Measurements from ENCODE around the gene TPT1. TPM values are rescaled to one million over a fixed set of nuclear protein-coding genes. Genes with fewer than 3 reads are reported as not detected.
"Not testable (repeated sequence)": the region's sequence is repeated elsewhere in the genome, so short reads cannot be mapped to it uniquely, and the experiment has no call there.

Gene TPT1
- total RNA-seq, 6 experiments from 2014 or later = 2,421 to 2,688 (median 2,563) TPM

DNA sequence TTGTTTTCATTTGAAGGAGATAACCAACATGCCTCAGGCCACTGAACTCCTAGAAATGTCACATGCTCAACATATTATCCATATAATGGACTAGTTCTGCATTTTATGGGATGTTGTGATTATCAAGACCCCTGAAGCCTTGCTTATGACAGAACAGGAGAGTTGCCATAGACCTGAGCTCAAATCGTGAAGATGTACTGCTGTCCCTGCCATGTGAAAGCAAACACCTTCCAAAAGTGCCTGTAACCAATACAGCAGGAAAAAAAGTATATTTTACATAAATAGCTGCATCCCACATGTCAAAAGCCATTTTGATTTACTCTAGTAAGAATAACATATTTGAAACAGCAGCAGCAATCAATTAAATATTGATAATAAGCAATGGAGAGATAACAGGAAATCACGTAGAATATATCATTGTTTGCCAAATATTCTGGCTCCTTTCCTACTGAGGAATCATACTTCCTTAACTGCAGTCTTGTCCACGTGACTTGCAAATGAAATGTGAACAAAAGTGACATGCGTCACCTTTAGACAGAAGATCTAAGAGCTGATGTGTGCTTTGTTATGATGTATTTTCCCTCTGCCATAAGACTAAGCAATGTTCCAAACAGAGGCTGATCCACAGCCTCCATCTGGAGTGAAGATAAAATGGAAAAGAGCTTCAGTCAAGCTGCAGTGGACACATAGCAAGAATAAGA, 43.6 kb upstream of the TPT1 start:
- Mint-ChIP-seq H3K36me3 (ENCODE audit: low read depth) (peaks cover 8% of the 10 kb centered on the region), H3K9me3 (no peaks in the 10 kb centered on the region), H3K4me3 (no peak overlapping the region), H3K27me3 (ENCODE audit: insufficient read depth) (no peaks in the 10 kb centered on the region), H3K27ac (no peak overlapping the region), H3K4me1 (ENCODE audit: low read depth) (no peaks in the 10 kb centered on the region)
- DNase-seq = no peak
- TF ChIP-seq, protein P1, sequence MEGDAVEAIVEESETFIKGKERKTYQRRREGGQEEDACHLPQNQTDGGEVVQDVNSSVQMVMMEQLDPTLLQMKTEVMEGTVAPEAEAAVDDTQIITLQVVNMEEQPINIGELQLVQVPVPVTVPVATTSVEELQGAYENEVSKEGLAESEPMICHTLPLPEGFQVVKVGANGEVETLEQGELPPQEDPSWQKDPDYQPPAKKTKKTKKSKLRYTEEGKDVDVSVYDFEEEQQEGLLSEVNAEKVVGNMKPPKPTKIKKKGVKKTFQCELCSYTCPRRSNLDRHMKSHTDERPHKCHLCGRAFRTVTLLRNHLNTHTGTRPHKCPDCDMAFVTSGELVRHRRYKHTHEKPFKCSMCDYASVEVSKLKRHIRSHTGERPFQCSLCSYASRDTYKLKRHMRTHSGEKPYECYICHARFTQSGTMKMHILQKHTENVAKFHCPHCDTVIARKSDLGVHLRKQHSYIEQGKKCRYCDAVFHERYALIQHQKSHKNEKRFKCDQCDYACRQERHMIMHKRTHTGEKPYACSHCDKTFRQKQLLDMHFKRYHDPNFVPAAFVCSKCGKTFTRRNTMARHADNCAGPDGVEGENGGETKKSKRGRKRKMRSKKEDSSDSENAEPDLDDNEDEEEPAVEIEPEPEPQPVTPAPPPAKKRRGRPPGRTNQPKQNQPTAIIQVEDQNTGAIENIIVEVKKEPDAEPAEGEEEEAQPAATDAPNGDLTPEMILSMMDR (IDR thresholded peaks at IDR 0.05) = no peak

DNA sequence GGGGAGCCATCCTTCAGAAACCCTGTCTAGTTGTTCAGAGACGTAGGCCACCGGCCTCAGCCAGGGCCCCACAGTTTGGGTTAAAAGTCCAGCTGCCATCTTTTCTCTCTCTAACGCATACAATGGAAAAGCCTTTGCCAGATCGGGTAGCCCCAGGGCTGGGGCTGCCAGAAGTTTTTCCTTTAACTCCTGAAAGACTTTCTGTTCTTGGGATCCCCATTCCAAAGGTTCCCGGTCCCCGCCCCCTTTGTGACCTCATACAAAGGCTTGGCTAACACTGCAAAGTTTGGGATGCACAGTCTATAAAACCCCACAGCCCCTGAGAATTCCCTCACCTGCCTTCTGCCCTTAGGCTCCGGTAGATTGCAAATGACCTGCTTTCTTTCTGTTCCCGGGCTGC, 41.8 kb upstream of the TPT1 start:
- not testable (repeated sequence) for H3K4me1 Mint-ChIP-seq (ENCODE audit: low read depth); H3K36me3 Mint-ChIP-seq (ENCODE audit: low read depth); H3K27me3 Mint-ChIP-seq (ENCODE audit: insufficient read depth); H3K4me3 Mint-ChIP-seq; DNase-seq; H3K9me3 Mint-ChIP-seq; H3K27ac Mint-ChIP-seq

DNA sequence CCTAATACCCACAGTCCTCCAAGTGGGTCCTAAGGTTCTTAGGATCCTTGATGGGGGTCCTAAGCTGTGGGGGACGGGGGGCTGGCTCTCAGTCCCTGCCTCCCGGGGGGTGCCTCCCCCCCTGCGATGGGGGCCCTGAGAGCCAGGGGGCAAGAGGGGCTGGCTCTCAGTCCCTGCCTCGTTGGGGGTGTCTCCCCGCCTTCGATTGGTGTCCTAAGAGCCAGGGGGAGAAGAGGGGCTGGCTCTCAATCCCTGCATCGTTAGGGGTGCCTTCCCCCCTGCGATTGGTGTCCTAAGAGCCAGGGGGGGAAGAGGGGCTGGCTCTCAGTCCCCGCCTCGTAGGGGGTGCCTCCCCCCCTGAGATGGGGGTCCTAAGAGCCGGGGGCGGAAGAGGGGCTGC, 40.2 kb upstream of the TPT1 start:
- Mint-ChIP-seq H3K27ac (no peak overlapping the region), H3K4me1 (ENCODE audit: low read depth) (no peaks in the 10 kb centered on the region), H3K9me3 (no peaks in the 10 kb centered on the region), H3K36me3 (ENCODE audit: low read depth) (no peaks in the 10 kb centered on the region), H3K27me3 (ENCODE audit: insufficient read depth) (no peaks in the 10 kb centered on the region), H3K4me3 (no peak overlapping the region)
- TF ChIP-seq, protein P1 (IDR thresholded peaks at IDR 0.05) = no peak
- no peak for DNase-seq

DNA sequence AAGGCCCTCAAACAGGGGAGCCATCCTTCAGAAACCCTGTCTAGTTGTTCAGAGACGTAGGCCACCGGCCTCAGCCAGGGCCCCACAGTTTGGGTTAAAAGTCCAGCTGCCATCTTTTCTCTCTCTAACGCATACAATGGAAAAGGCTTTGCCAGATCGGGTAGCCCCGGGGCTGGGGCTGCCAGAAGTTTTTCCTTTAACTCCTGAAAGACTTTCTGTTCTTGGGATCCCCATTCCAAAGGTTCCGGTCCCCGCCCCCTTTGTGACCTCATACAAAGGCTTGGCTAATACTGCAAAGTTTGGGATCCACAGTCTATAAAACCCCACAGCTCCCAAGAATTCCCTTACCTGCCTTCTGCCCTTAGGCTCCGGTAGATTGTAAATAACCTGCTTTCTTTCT, 39.7 kb upstream of the TPT1 start:
- H3K9me3 Mint-ChIP-seq; DNase-seq; H3K4me1 Mint-ChIP-seq (ENCODE audit: low read depth); H3K27ac Mint-ChIP-seq; H3K27me3 Mint-ChIP-seq (ENCODE audit: insufficient read depth); H3K4me3 Mint-ChIP-seq; H3K36me3 Mint-ChIP-seq (ENCODE audit: low read depth): not testable (repeated sequence)

DNA sequence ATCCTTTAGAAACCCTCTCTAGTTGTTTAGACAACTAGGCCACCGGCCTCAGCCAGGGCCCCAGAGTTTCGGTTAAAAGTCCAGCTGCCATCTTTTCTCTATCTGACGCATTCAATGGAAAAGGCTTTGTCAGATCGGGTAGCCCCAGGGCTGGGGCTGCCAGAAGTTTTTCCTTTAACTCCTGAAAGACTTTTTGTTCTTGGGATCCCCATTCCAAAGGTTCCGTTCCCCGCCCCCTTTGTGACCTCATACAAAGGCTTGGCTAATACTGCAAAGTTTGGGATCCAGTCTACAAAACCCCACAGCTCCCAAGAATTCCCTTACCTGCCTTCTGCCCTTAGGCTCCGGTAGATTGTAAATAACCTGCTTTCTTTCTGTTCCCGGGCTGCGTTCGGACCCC, 38.5 kb upstream of the TPT1 start:
- H3K4me3 Mint-ChIP-seq; H3K27ac Mint-ChIP-seq; H3K27me3 Mint-ChIP-seq (ENCODE audit: insufficient read depth); H3K4me1 Mint-ChIP-seq (ENCODE audit: low read depth); DNase-seq; H3K36me3 Mint-ChIP-seq (ENCODE audit: low read depth); H3K9me3 Mint-ChIP-seq: not testable (repeated sequence)

DNA sequence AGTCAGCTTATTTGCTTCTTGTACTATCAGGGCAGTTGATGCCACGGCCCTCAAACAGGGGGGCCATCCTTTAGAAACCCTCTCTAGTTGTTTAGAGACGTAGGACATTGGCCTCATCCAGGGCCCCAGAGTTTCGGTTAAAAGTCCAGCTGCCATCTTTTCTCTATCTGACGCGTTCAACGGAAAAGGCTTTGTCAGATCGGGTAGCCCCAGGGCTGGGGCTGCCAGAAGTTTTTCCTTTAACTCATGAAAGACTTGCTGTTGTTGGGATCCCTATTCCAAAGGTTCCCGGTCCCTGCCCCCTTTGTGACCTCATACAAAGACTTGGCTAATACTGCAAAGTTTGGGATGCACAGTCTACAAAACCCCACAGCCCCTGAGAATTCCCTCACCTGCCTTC, 37.8 kb upstream of the TPT1 start:
- H3K4me1 Mint-ChIP-seq (ENCODE audit: low read depth) = peaks cover 12% of the 10 kb centered on the region
- not testable (repeated sequence) for H3K9me3 Mint-ChIP-seq; H3K36me3 Mint-ChIP-seq (ENCODE audit: low read depth); H3K4me3 Mint-ChIP-seq; DNase-seq; H3K27ac Mint-ChIP-seq; H3K27me3 Mint-ChIP-seq (ENCODE audit: insufficient read depth)

DNA sequence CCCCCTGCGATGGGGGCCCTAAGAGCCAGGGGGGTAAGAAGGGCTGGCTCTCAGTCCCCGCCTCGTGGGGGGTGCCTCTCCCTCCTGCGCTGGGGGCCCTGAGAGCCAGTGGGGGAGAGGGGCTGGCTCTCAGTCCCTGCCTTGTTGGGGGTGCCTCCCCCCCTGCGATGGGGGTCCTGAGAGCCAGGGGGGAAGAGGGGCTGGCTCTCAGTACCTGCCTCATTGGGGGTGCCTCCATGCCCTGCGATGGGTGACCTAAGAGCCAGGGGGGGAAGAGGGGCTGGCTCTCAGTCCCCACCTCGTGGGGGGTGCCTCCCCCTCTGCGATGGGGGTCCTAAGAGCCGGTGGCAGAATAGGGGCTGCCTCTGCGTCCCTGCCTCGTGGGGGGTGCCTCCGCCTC, 36.3 kb upstream of the TPT1 start:
- DNase-seq; H3K36me3 Mint-ChIP-seq (ENCODE audit: low read depth); H3K27me3 Mint-ChIP-seq (ENCODE audit: insufficient read depth); H3K27ac Mint-ChIP-seq; H3K9me3 Mint-ChIP-seq; H3K4me3 Mint-ChIP-seq: not testable (repeated sequence)
- H3K4me1 Mint-ChIP-seq (ENCODE audit: low read depth) = peaks cover 12% of the 10 kb centered on the region

DNA sequence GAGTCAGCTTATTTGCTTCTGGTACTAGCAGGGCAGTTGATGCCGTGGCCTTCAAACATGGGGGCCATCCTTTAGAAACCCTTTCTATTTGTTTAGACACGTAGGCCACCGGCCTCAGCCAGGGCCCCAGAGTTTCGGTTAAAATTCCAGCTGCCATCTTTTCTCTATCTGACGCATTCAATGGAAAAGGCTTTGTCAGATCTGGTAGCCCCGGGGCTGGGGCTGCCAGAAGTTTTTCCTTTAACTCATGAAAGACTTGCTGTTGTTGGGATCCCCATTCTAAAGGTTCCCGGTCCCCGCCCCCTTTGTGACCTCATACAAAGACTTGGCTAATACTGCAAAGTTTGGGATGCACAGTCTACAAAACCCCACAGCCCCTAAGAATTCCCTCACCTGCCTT, 35.7 kb upstream of the TPT1 start:
- H3K36me3 Mint-ChIP-seq (ENCODE audit: low read depth); H3K27me3 Mint-ChIP-seq (ENCODE audit: insufficient read depth); H3K9me3 Mint-ChIP-seq; H3K27ac Mint-ChIP-seq; H3K4me3 Mint-ChIP-seq; DNase-seq: not testable (repeated sequence)
- H3K4me1 Mint-ChIP-seq (ENCODE audit: low read depth) = peaks cover 12% of the 10 kb centered on the region

DNA sequence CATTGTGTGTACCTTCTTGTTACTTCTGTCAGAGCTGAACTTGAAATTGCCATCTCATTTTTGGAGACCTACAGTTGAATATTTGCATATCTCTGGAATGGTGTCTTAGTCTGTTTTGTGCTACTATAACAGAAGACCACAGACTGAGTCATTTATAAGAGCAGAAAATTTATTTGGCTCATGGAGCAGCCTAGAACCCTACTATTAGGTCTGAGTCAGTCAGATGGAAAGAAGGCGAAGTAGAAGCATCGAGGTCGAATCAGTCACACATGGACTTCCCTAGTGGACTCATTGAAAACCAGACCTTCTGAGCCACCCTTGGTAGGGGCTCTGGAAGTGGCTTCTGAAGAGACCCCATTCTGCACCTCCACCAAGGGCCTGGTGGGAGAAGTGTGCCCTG, 33.9 kb upstream of the TPT1 start:
- H3K36me3 Mint-ChIP-seq (ENCODE audit: low read depth) = no peaks in the 10 kb centered on the region; the same call in 1 of the 2 replicates
- peak; percentile 64 for DNase-seq
- TF ChIP-seq, protein P1 (IDR thresholded peaks at IDR 0.05) = no peak
- H3K27ac Mint-ChIP-seq = peak overlapping the region; percentile 38; the same call in 1 of the 2 replicates
- H3K27me3 Mint-ChIP-seq (ENCODE audit: insufficient read depth) = no peaks in the 10 kb centered on the region; the same call in 1 of the 2 replicates
- H3K9me3 Mint-ChIP-seq = no peaks in the 10 kb centered on the region
- H3K4me3 Mint-ChIP-seq = no peak overlapping the region
- H3K4me1 Mint-ChIP-seq (ENCODE audit: low read depth) = peaks cover 19% of the 10 kb centered on the region
